Measurements from ENCODE around the gene ORM1.
"Not testable (repeated sequence)": the region's sequence is repeated elsewhere in the genome, so short reads cannot be mapped to it uniquely, and the experiment has no call there.

Gene ORM1

GRCh38 chr9:114322831-114323531 is at the start of gene ORM1:
Gene ORM1, plus strand, starts transcription at chr9:114323098. Its CDS starts 36 bp downstream, at chr9:114323134.
- not testable (repeated sequence) for DNase-seq

GRCh38 chr9:114273461-114273881 is 49.4 kb upstream of the ORM1 start:
- DNase-seq: no peak

- DNase-seq: no peak
These were observed 48.7 kb upstream of the ORM1 start for GRCh38 chr9:114274217-114274616.

GRCh38 chr9:114275246-114276004 is 47.5 kb upstream of the ORM1 start:
- no peak for DNase-seq

GRCh38 chr9:114276908-114277821 is 45.7 kb upstream of the ORM1 start:
- no peak for DNase-seq

- no peak for DNase-seq
These were observed 44.5 kb upstream of the ORM1 start for GRCh38 chr9:114278356-114278755.

- DNase-seq: no peak
These were observed 43.9 kb upstream of the ORM1 start for GRCh38 chr9:114278881-114279570.

- DNase-seq: no peak
These were observed 43.2 kb upstream of the ORM1 start for GRCh38 chr9:114279693-114280092.

GRCh38 chr9:114280636-114281472 is 42.0 kb upstream of the ORM1 start:
- no peak for DNase-seq

- DNase-seq: no peak
These were observed 41.3 kb upstream of the ORM1 start for GRCh38 chr9:114281473-114282103.

GRCh38 chr9:114282104-114282485 is 40.8 kb upstream of the ORM1 start:
- DNase-seq: no peak

- no peak for DNase-seq
These were observed 40.4 kb upstream of the ORM1 start for GRCh38 chr9:114282507-114282906.

- no peak for DNase-seq
These were observed 40.0 kb upstream of the ORM1 start for GRCh38 chr9:114282926-114283325.

GRCh38 chr9:114283551-114284111 is 39.3 kb upstream of the ORM1 start:
- DNase-seq: no peak

GRCh38 chr9:114284316-114285060 is 38.4 kb upstream of the ORM1 start:
- no peak for DNase-seq

- no peak for DNase-seq
These were observed 37.6 kb upstream of the ORM1 start for GRCh38 chr9:114285166-114285867.

GRCh38 chr9:114286146-114286679 is 36.7 kb upstream of the ORM1 start:
- no peak for DNase-seq

- no peak for DNase-seq
These were observed 35.7 kb upstream of the ORM1 start for GRCh38 chr9:114287001-114287762.
